ENCODE data around the gene CDNF. TPM values are rescaled to one million over a fixed set of nuclear protein-coding genes. Genes with fewer than 3 reads are reported as not detected.

The CDNF gene
- total RNA-seq, 1 donor from 2014 or later: 7.4 TPM

DNA sequence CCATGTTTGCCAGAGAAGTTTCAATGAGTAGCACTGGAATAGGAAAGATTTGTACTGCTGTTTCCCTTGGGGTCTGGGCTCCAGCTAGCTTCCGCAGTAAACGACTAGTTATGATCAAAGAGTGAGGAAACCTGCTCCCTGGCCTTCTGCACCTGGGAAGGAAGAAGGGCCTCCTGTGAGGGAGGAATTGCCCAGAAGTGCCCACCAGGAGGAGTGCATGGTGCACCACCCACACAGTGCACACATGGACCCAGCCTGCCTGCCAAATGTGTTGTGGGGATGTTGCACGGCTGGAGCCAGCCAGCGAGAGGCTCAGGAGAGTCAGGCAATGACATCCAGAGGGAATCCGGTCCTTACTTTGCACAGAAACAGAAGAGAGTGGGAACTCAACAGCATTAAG, 36.1 kb downstream of the CDNF start:
- no peak overlapping the region for H3K4me3 ChIP-seq
- no peaks in the 10 kb centered on the region for H3K4me1 ChIP-seq
- H3K27me3 ChIP-seq: no peaks in the 10 kb centered on the region
- no peak overlapping the region for H3K27ac ChIP-seq
- intact Hi-C loops (cut with DNase I): no loop called here
- no peak for DNase-seq (ENCODE audit: extremely low spot score in 2 of 2)
- no peaks in the 10 kb centered on the region for H3K9me3 ChIP-seq
- H3K36me3 ChIP-seq: no peaks in the 10 kb centered on the region
- TF ChIP-seq POLR2A (IDR thresholded peaks at IDR 0.05) (no peak), CTCF (IDR thresholded peaks at IDR 0.05) (no peak), POLR2AphosphoS5 (IDR thresholded peaks at IDR 0.05; ENCODE audit: insufficient read depth in 1 of 2, low read depth in 1 of 2) (no peak)

DNA sequence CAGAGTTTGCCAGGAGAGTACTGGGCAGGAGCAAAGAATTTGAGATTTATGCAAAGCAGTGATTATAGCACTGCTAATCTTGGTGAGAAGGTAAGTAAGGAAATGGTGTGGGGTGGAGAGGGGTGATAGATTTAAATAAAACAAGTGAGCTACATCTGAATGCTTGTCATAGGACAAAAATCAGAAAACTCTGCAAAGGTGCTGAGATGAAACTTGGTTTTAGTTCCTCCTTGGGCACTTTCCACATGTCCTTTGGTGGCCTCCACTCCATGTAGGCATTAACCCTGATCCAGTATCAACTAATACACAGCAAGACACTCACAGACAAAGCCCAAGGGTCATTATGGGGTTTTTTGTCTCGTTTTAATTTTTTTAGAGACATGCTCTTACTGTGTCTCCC, 37.4 kb downstream of the CDNF start:
- DNase-seq (ENCODE audit: extremely low spot score in 2 of 2): no peak
- Histone ChIP-seq H3K4me1 (no peaks in the 10 kb centered on the region), H3K9me3 (no peaks in the 10 kb centered on the region), H3K27ac (no peak overlapping the region), H3K27me3 (no peaks in the 10 kb centered on the region), H3K36me3 (no peaks in the 10 kb centered on the region), H3K4me3 (no peak overlapping the region)
- TF ChIP-seq CTCF (IDR thresholded peaks at IDR 0.05) (no peak), POLR2AphosphoS5 (IDR thresholded peaks at IDR 0.05; ENCODE audit: insufficient read depth in 1 of 2, low read depth in 1 of 2) (no peak), POLR2A (IDR thresholded peaks at IDR 0.05) (no peak)
- intact Hi-C loops (cut with DNase I): no loop called here

DNA sequence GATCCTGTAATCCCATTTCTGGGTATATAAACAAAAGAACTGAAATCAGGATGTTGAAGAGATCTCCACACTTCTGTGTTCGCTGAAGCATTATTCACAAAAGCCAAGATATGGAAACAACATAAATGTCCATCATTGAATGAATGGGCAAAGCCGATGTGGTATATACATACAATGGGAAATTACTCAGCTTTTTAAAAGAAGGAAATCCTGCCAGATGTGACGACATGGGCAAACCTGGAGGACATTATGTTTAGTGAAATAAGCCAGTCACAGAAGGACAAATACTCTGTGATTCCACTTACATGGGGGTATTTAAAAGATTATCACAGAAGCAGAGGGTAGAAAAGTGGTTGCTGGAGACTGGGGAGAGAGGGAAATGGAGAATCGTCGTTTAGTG, 39.2 kb downstream of the CDNF start:
- Histone ChIP-seq H3K9me3 (no peaks in the 10 kb centered on the region), H3K4me3 (no peak overlapping the region), H3K27me3 (no peaks in the 10 kb centered on the region), H3K36me3 (no peaks in the 10 kb centered on the region), H3K27ac (no peak overlapping the region), H3K4me1 (no peaks in the 10 kb centered on the region)
- no peak for DNase-seq (ENCODE audit: extremely low spot score in 2 of 2)
- TF ChIP-seq CTCF (IDR thresholded peaks at IDR 0.05) (no peak), POLR2AphosphoS5 (IDR thresholded peaks at IDR 0.05; ENCODE audit: insufficient read depth in 1 of 2, low read depth in 1 of 2) (no peak), POLR2A (IDR thresholded peaks at IDR 0.05) (no peak)
- intact Hi-C loops (cut with DNase I): no loop called here

DNA sequence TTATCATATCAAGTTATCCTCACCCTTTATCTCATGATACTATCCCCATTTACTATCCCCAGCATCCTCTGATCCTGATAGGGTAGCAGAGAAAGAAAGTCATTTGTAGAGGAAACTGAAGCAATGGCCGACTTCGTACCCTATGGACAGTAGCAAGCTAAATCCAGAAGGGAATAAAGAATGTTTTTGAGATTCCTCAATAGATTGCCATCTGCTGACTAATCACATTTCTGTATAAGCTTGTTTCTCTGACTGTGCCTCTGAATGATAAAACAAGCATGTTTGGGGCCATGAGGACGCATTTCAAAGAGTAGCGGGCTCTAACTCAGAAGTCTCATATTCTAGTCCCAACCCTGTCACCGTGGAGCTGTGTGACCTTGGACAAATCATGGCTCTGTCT, 49.9 kb downstream of the CDNF start:
- TF ChIP-seq POLR2A (IDR thresholded peaks at IDR 0.05): no peak
- TF ChIP-seq POLR2AphosphoS5 (IDR thresholded peaks at IDR 0.05; ENCODE audit: insufficient read depth in 1 of 2, low read depth in 1 of 2): no peak
- TF ChIP-seq CTCF (IDR thresholded peaks at IDR 0.05): no peak
- DNase-seq (ENCODE audit: extremely low spot score in 2 of 2): no peak
- Histone ChIP-seq H3K27me3 (no peaks in the 10 kb centered on the region), H3K27ac (no peak overlapping the region), H3K4me3 (no peak overlapping the region), H3K36me3 (no peaks in the 10 kb centered on the region), H3K9me3 (no peaks in the 10 kb centered on the region), H3K4me1 (no peaks in the 10 kb centered on the region)
- intact Hi-C loops (cut with DNase I): no loop called here

GRCh38 chr10:14784459-14785055, 53.3 kb downstream of the CDNF start:
- no peak for TF ChIP-seq CTCF (IDR thresholded peaks at IDR 0.05)
- no peak for TF ChIP-seq POLR2A (IDR thresholded peaks at IDR 0.05)
- no peak for TF ChIP-seq POLR2AphosphoS5 (IDR thresholded peaks at IDR 0.05; ENCODE audit: insufficient read depth in 1 of 2, low read depth in 1 of 2)
- no peaks in the 10 kb centered on the region for H3K27me3 ChIP-seq
- no peak overlapping the region for H3K27ac ChIP-seq
- H3K4me3 ChIP-seq: no peak overlapping the region
- H3K4me1 ChIP-seq: no peaks in the 10 kb centered on the region
- intact Hi-C loops (cut with DNase I): no loop called here
- H3K36me3 ChIP-seq: no peaks in the 10 kb centered on the region
- DNase-seq (ENCODE audit: extremely low spot score in 2 of 2): no peak
- H3K9me3 ChIP-seq: no peaks in the 10 kb centered on the region

Data from vagina (tissue), 2 donors.